Left renal pelvis (tissue), 4 donors: Measurements from ENCODE around the gene LUC7L2. TPM values are rescaled to one million over a fixed set of nuclear protein-coding genes. Genes with fewer than 3 reads are reported as not detected.
"Not testable (repeated sequence)": the region's sequence is repeated elsewhere in the genome, so short reads cannot be mapped to it uniquely, and the experiment has no call there.

ENCODE experiments used
- DNase-seq, 4 donors: peaks; one replicate each; pipeline ENCODE4 v3.0.0-alpha.2; 2013; ENCODE audit warnings: low read depth in 4 of 4, low spot score in 3 of 4
- polyA plus RNA-seq, 4 donors: library from polyadenylated mRNA; unstranded; fragments of 120-200 nt; gene quantifications; one replicate each; pipeline ENCODE4 v1.2.1, GENCODE V29; 2013; ENCODE audit not compliant: insufficient read length in 4 of 4

The LUC7L2 gene
- polyA plus RNA-seq, 4 donors, result 113 to 158 (median 144) TPM

DNA sequence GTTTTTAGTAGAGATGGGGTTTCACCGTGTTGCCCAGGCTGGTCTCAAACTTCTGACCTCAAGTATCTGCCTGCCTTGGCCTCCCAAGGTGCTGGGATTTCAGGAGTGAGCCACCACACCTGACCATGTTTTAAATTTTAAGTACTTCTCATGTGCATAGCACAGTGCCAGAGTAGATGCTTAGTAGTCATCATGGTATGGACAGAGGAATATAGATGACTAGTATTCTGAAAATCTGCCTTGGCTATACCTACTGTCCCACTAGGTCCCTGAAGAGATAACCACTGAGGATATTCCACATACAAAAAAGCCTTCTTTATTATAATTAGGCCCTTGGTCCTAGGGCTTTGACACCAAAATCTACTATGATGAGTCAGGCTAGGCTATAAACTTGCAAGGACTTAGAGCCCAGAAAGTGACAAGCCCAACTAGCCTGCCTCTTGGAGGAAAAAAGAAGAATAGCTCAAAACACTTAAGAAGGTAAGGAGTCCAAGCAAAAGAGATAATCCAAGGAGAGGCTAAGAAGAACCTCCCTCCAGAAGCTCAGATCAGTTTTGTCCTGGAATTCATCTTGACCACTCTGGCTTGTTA is 34.0 kb downstream of the LUC7L2 start:
- DNase-seq, result no peak

DNA sequence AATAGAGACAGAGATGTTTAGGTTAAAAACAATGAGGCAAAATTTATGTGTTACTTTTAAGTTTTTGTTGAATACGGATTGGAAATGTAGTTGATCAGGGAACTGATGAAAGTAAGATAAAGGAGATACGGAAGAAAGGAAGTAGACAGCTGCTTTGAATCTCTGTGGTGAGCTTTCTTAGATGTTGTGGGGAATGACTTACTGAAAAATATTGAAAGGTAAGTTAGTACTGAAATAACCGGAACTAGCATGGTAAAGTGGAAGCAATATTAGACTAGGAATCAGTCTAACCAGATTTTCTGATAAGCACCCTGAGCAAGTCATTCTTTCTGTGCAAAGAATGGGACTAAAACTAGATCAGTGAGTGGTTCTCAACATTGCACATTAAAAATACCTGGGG is 34.8 kb downstream of the LUC7L2 start:
- no peak for DNase-seq

DNA sequence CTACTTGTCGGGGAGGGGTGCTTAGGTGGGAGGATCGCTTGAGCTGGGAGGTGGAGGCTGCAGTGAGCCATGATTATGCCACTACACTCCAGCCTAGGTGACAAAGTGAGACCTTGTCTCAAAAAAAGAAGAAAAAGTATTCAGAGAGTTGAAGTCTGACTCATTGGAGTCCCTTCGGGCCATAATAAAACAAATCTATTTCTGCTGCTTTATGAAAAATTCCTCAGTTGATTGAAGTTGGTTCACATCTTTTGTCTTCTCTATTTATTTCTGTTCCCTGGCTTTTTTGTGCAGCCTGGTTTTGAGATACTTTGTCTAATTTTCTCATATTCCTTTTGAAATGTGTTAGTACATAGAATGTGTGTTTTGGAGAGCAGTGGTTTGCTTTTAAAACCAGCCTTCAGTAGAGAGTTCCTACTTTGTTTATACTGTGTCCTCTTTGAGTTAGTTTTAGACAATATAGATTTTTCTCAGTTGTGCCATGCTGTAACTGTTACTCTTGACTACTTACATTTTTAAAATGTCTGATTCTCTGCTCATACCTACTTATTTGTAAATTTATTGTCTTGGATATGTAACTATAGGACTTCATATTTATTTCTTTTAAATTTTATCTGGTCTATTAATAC is 36.7 kb downstream of the LUC7L2 start:
- no peak for DNase-seq

DNA sequence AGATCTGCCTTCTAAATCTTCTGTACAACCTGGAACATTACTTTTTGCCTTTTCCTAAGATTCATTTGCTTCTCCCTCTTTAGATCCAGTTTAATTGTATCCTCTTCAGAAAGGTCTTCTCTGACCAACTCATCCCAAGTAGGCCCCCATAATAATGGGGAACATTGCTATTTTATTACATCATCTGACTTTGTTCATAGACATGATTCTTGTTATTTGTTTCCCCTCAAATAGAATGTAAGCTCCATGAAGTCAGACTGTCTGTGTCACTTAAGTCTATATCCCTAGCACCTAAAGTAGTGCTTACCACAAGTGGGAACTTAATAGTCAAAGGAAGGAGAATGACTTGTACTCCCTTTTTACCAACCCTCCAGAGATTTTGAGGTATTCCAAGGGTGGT is 37.5 kb downstream of the LUC7L2 start:
- DNase-seq, result no peak

GRCh38 chr7:139403601-139404000 is 43.9 kb downstream of the LUC7L2 start:
- no peak for DNase-seq

DNA sequence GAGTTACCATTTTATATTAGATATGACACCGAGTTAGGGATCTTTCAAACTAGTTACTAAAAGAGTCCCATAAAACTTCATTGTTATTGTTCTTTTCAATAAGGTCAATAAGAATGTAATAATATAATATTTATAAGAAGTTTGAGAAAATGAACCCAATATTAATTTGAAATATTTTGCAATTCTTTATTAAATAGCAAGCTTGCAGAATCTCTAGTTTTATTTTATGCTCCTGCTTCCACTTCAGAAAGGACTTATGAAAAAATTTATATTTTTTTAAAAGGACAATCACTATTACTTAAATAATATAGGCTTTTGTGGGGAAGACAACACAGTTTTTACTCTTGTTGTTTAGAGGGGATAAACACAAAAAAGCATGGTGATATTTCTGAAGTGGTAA is 47.9 kb downstream of the LUC7L2 start:
- no peak for DNase-seq

GRCh38 chr7:139414743-139415402 is 55.2 kb downstream of the LUC7L2 start:
- not testable (repeated sequence) for DNase-seq

GRCh38 chr7:139416405-139416804 is 56.7 kb downstream of the LUC7L2 start:
- DNase-seq, result no peak

DNA sequence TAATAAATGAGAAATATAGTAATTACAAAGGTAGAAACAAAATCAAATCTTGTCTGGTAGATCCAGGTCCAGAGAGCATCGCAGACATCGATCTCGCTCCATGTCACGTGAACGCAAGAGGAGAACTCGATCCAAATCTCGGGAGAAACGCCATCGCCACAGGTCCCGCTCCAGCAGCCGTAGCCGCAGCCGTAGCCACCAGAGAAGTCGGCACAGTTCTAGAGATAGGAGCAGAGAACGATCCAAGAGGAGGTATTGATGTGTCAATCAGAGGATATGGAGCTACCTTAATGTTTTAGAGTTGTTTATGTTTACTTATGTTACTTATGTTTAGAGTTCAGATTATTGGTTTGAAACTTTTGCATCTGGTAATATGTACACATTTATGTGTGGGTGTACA is 57.8 kb downstream of the LUC7L2 start:
- no peak for DNase-seq

- no peak for DNase-seq
These were observed 61.4 kb downstream of the LUC7L2 start for GRCh38 chr7:139421123-139421522.

DNA sequence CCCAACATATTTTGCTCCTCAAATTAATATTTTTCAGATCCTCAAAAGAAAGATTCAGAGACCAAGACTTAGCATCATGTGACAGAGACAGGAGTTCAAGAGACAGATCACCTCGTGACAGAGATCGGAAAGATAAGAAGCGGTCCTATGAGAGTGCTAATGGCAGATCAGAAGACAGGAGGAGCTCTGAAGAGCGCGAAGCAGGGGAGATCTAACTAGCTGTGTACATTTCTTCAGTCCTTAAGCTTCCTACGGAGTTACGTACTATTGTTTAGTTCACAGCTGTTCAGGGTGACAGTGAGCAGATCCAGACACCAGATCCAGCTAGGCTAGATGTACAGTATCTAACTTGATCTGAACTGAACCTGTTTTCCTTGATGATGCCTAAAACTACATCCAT is 62.4 kb downstream of the LUC7L2 start:
- no peak for DNase-seq

DNA sequence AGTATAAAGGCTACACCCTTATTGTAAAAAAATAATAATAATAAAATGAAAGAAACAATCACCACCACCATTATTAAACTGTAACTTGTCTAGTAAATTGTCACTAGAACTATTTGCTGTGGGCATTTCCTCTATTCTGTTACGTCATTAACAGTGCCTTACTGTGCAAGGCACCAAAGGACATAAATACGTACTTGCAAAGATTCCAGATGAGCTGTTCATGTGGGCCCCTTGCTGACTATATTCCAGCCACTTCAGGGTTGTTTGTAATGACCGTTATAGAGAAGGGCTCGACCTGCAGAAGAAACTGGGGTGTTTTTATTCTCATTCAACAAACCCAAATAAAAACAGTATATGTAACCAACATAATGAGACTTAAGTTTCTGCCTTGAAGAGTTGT is 63.4 kb downstream of the LUC7L2 start:
- no peak for DNase-seq

DNA sequence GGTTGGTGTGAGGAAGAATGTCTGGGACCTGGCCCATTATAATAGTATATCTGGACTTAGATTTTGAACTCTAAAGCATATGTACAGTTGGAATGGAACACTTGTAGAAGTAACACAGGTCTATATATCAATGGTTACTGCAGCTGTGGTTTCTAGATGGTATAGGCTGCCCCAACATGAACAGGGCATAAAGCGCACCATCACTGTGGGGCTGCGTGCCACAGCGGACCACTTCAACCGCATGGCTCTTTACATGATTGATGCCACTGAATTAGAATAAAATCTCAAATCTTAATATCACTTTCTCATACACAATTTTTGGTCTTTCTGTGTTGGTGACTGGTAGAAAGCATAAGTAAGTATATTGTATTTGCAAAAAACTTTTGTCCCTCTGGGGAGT is 64.3 kb downstream of the LUC7L2 start:
- no peak for DNase-seq

- not testable (repeated sequence) for DNase-seq
These were observed 66.0 kb downstream of the LUC7L2 start for GRCh38 chr7:139425701-139426100.

GRCh38 chr7:139426258-139427028 is 66.7 kb downstream of the LUC7L2 start:
- no peak for DNase-seq

DNA sequence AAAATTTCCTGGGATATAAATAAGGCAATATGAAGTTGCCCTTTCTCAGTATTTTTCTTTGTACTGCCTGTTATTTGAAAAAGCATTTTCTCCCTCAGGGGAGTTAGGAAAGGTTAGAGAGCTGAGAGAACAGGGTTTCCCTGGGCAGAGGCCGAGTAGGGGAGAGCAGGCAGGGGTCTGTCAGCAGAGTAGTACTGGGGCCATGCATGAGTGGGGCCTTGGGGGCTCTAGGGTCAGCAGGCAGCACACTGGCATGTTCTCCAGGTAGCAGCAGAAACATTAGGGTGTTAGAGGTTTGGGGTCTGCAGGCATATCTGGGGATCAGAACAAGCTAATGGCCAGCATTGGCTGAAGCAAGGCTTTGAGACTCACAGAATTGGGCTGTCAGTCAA is 67.3 kb downstream of the LUC7L2 start:
- DNase-seq, result no peak

DNA sequence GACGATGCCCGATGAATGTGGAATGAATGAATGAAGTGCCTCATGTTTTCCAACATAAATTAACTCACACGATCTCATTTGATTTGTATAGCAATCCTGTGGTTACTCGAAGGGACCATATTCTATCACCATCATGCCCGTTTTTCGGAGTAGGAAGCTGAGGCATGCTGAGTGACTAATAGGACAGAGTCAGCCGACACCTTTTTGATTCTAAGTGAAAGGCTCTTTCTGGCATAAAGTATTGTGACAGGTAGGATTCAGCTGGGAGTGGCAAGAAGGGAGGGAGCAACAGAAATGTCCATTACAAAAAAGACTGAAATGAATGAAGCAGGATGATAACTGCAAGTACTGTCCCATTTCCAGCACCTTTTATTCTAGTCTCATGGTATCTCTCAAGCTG is 68.1 kb downstream of the LUC7L2 start:
- no peak for DNase-seq

GRCh38 chr7:139429735-139430134 is 70.0 kb downstream of the LUC7L2 start:
- not testable (repeated sequence) for DNase-seq

DNA sequence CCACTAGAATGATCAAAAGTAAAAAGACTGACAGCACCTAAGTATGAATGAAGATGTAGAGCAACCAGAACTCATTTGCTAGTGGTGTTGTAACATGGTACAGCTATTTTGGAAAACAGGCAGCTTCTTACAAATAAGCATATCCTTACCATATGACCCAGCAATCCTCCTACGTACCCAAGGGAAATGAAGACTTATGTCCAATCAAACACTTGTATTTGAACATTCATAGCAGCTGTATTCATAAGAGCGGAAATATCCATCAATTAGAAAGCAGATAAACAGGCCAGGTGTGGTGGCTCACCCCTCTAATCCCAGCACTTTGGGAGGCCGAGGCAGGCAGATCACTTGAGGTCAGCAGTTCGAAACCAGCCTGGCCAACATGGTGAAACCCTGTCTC is 70.7 kb downstream of the LUC7L2 start:
- no peak for DNase-seq

- no peak for DNase-seq
These were observed 71.3 kb downstream of the LUC7L2 start for GRCh38 chr7:139431010-139431409.

- no peak for DNase-seq
These were observed 71.8 kb downstream of the LUC7L2 start for GRCh38 chr7:139431459-139431858.

GRCh38 chr7:139436806-139437205 is 77.1 kb downstream of the LUC7L2 start:
- no peak for DNase-seq
